ENCODE measurements around the gene BBS2.
A peak's percentile ranks its signal among the peaks of the same experiment; 100 is the strongest.

BBS2 gene

DNA sequence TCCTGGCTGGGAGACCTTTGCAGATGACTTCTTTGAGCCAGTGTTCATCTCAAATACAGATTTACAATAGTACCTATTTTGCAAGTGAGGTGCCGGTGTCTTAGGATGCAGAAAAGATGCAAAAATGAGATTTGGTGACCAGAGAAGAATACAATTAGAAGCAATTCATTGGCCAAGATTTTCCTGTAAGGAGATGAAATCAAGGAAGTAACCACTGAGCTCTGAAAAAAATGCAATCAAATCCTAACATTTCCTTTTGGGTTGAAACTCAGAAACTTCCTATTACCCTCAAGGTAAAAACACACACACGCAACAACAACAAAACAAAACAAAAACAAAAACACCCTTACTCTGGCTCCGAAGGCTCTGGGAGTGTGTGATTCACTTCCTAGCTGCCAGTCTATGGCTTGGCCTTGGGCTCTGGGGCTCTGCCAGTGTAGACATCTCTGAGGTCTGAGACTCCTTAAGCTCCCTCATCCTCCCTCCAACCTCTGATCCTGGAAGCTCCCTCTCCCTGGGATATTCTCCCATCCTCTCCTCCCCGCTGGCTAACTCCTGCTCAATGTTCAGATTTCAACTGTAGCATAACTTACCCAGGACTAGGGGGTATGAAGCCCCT is 28.2 kb upstream of the BBS2 start:
- Histone ChIP-seq H3K9me3 (ENCODE audit: insufficient read depth, low read depth, low read length) (no peaks in the 10 kb centered on the region), H3K4me1 (ENCODE audit: insufficient read depth, low read length) (peaks cover 12% of the 10 kb centered on the region), H3K36me3 (ENCODE audit: insufficient read depth, low read depth, low read length) (no peaks in the 10 kb centered on the region), H3K27ac (ENCODE audit: low read length) (no peak overlapping the region), H3K27me3 (ENCODE audit: insufficient read depth, low read length) (peaks cover 46% of the 10 kb centered on the region), H3K4me3 (ENCODE audit: low read length) (peak overlapping the region; percentile 25; the same call in 1 of the 2 replicates), H3K9ac (ENCODE audit: low read depth, low read length) (peak overlapping the region; percentile 33; the same call in 1 of the 2 replicates)

DNA sequence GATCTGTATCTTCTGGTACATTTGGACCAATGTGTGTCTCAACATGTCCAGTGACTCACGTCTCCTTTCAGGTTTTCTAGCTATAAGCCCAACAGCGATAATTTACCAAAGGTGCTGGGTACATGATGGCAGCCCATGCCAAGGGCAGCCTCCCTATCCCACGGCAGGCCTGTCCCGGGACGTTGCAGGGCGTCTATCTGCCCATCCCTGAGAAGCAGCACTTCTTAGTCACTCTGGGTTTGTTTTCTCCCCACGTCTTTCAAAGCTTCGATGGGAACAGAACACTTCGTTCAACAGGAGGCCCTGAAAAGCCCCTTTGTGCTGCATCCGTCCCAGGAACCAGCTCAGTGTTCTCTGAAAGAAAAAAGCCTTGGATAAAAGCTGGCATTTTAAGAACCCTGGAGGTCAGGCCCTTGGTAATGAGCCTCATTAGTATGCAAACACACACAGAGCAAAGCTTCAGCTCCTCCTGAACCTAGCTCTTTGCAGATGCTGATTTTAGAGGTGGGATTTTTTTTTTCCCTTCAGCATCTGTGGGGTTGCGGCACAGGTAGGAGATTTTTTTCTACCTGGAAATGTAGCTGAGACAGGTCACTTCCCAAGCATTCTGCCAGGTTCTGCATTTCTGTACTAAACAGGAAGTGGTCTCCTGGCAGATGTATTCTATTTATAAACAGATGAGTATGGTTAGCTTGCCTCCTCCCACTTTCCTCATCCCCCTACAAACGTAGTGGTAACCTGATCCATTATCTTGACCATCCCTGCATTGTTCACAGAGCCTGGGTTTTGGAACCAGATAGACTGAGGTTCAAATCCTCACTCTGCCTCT is 27.5 kb upstream of the BBS2 start:
- Histone ChIP-seq H3K9ac (ENCODE audit: low read depth, low read length) (peak overlapping the region; percentile 33; the same call in 1 of the 2 replicates), H3K9me3 (ENCODE audit: insufficient read depth, low read depth, low read length) (no peaks in the 10 kb centered on the region), H3K27me3 (ENCODE audit: insufficient read depth, low read length) (peaks cover 46% of the 10 kb centered on the region), H3K36me3 (ENCODE audit: insufficient read depth, low read depth, low read length) (no peaks in the 10 kb centered on the region), H3K27ac (ENCODE audit: low read length) (no peak overlapping the region), H3K4me3 (ENCODE audit: low read length) (peak overlapping the region; percentile 26; the same call in 1 of the 2 replicates), H3K4me1 (ENCODE audit: insufficient read depth, low read length) (peaks cover 12% of the 10 kb centered on the region)

DNA sequence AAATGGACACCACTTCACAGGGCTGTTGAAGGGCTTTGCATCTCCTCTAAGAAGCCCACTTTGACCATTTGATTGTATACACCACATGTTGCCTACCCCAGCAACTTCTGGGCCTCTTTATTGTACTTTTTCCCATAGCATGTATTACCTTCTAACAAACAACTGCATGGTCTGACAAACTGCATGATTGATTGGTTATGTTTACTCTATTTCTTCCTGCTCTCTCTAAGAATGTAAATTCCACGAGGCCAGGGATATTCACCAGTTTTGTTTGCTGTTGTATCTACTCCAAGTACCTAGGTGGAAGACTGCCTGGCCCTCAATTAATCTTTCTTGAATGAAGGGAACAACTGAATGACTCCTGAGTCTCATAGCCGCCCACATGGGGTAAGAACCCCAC is 22.2 kb upstream of the BBS2 start:
- Histone ChIP-seq H3K4me1 (ENCODE audit: insufficient read depth, low read length) (peaks cover 4% of the 10 kb centered on the region), H3K9ac (ENCODE audit: low read depth, low read length) (no peak overlapping the region), H3K36me3 (ENCODE audit: insufficient read depth, low read depth, low read length) (no peaks in the 10 kb centered on the region), H3K27me3 (ENCODE audit: insufficient read depth, low read length) (peaks cover 34% of the 10 kb centered on the region), H3K27ac (ENCODE audit: low read length) (no peak overlapping the region), H3K4me3 (ENCODE audit: low read length) (no peak overlapping the region), H3K9me3 (ENCODE audit: insufficient read depth, low read depth, low read length) (no peaks in the 10 kb centered on the region)

DNA sequence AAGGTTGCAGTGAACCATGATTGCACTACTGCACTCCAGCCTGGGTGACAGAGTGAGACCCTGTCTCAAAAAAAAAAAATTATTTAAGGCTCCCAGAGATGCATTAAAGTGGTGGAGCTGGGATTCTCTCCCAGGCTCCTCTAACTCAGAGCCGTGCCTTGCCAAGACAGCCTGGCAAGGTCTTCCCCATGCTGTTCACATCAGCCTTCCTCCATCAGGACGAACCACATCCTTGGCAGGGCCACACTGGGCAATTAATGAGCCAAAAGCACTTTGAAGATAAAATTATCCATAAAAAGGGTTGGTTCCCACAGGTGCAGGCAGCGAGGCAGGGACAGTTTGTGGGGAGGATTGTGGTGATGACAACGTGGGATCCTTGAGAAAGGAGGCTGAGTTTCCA is 19.8 kb upstream of the BBS2 start:
- no peak overlapping the region for H3K4me3 ChIP-seq (ENCODE audit: low read length)
- H3K27me3 ChIP-seq (ENCODE audit: insufficient read depth, low read length) = peaks cover 22% of the 10 kb centered on the region
- H3K27ac ChIP-seq (ENCODE audit: low read length) = no peak overlapping the region
- H3K9ac ChIP-seq (ENCODE audit: low read depth, low read length) = no peak overlapping the region
- no peaks in the 10 kb centered on the region for H3K36me3 ChIP-seq (ENCODE audit: insufficient read depth, low read depth, low read length)
- no peaks in the 10 kb centered on the region; the same call in 1 of the 2 replicates for H3K4me1 ChIP-seq (ENCODE audit: insufficient read depth, low read length)
- H3K9me3 ChIP-seq (ENCODE audit: insufficient read depth, low read depth, low read length) = no peaks in the 10 kb centered on the region

DNA sequence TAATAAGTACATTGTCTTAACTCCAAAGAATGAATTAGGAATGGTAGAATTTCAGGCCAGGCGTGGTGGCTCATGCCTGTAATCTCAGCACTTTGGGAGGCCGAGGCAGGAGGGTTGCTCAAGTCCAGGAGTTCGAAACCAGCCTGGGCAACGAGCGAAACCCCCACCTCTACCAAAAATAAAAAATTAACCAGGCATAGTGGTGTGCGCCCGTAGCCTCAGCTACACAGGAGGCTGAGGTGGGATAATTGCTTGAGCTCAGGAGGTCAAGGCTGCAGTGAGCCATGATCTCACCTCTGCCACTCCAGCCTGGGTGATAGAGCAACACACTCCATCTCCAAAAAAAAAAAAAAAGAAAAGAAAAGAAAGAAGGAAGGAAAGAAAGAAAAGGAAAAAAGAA is 18.5 kb upstream of the BBS2 start:
- Histone ChIP-seq H3K27me3 (ENCODE audit: insufficient read depth, low read length) (peaks cover 21% of the 10 kb centered on the region), H3K9ac (ENCODE audit: low read depth, low read length) (no peak overlapping the region), H3K9me3 (ENCODE audit: insufficient read depth, low read depth, low read length) (no peaks in the 10 kb centered on the region), H3K27ac (ENCODE audit: low read length) (no peak overlapping the region), H3K4me3 (ENCODE audit: low read length) (no peak overlapping the region), H3K36me3 (ENCODE audit: insufficient read depth, low read depth, low read length) (no peaks in the 10 kb centered on the region), H3K4me1 (ENCODE audit: insufficient read depth, low read length) (no peaks in the 10 kb centered on the region; the same call in 1 of the 2 replicates)

DNA sequence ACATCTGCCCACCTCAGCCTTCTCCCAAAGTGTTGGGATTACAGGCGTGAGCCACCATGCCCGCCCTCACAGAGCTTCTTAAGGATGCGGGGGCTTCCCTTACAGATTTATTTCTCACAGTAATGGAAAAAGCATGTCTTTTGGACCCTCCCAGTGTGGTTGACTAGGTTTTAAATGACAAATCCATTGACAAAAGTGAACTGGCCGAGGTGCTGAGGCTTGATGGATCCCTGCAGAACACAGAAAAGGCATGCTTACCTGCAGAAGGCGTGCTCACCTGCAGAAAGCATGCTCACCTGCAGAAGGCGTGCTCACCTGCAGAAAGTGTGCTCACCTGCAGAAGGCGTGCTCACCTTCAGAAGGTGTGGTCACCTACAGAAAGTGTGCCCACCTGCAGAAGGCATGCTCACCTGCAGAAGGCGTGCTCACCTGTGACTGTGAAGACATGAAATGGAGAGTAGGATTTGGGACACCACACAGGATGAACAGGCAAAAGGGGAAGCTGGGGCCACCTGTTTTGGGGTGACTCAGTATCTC is 15.1 kb upstream of the BBS2 start:
- Histone ChIP-seq H3K27me3 (ENCODE audit: insufficient read depth, low read length) (peaks cover 26% of the 10 kb centered on the region), H3K4me3 (ENCODE audit: low read length) (no peak overlapping the region), H3K36me3 (ENCODE audit: insufficient read depth, low read depth, low read length) (no peaks in the 10 kb centered on the region), H3K27ac (ENCODE audit: low read length) (no peak overlapping the region), H3K9me3 (ENCODE audit: insufficient read depth, low read depth, low read length) (no peaks in the 10 kb centered on the region), H3K4me1 (ENCODE audit: insufficient read depth, low read length) (no peaks in the 10 kb centered on the region), H3K9ac (ENCODE audit: low read depth, low read length) (no peak overlapping the region)

DNA sequence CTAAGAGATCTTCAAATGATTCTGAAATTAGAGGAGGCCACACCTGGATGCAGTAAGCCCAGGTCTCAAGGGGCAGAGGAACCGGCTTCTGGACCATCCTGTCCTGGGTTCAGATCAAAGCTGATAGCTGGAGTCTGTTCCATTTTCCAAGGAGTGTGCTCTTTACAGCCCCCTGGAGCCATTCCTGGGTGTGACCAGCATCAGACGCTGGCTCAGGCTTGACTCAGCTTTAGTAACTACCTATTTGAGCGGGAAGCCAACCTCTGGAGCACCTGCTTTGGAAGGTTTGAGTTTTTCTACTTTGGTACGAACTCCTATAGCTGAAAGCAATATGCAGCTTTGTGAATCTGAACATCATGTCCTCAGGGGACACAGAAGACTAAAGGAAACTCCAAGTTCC is 12.9 kb upstream of the BBS2 start:
- Histone ChIP-seq H3K9ac (ENCODE audit: low read depth, low read length) (no peak overlapping the region), H3K9me3 (ENCODE audit: insufficient read depth, low read depth, low read length) (no peaks in the 10 kb centered on the region), H3K27me3 (ENCODE audit: insufficient read depth, low read length) (peaks cover 26% of the 10 kb centered on the region), H3K4me1 (ENCODE audit: insufficient read depth, low read length) (no peaks in the 10 kb centered on the region), H3K27ac (ENCODE audit: low read length) (no peak overlapping the region), H3K4me3 (ENCODE audit: low read length) (no peak overlapping the region), H3K36me3 (ENCODE audit: insufficient read depth, low read depth, low read length) (no peaks in the 10 kb centered on the region)

DNA sequence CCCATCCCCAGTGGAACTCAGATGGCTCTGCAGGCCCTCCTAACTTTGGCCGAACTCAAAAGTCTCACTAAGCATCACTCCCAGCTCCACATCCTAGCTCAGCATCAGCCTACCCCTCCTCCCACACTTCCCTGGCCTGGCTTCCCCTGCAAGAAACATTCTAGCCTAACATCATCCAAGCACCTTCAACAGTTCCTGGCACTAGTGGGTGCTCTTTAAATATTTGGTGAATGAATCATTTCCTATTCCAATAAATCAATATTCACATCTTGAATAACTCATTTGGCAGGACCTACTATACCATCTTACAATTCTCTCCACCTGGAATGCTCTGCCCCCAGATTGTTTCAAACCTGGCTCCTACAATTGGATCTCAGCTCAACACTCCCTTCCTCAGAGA is 11.0 kb upstream of the BBS2 start:
- H3K9me3 ChIP-seq (ENCODE audit: insufficient read depth, low read depth, low read length) = no peaks in the 10 kb centered on the region
- no peak overlapping the region for H3K9ac ChIP-seq (ENCODE audit: low read depth, low read length)
- no peak overlapping the region for H3K27ac ChIP-seq (ENCODE audit: low read length)
- no peaks in the 10 kb centered on the region for H3K4me1 ChIP-seq (ENCODE audit: insufficient read depth, low read length)
- no peak overlapping the region for H3K4me3 ChIP-seq (ENCODE audit: low read length)
- peaks cover 23% of the 10 kb centered on the region for H3K27me3 ChIP-seq (ENCODE audit: insufficient read depth, low read length)
- no peaks in the 10 kb centered on the region for H3K36me3 ChIP-seq (ENCODE audit: insufficient read depth, low read depth, low read length)

DNA sequence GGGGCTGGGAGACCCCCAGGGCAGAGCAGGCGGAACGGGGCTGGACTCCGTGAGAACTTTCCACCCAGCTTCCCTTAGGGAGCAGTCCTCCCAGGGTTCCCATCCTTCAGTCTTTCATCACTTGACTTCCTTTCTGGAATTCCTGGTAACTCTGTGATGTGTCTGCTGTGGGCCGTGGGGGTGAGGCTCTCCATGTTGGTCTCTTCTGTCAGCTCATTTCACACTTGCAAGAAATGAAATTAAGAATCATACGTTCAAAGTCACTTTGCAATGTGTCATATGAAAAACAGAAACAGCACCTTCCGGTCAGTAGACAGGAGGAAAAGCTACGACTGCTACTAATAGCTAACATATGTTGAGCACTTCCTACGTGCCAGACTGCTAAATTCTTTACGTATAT is 5.4 kb upstream of the BBS2 start:
- H3K27ac ChIP-seq (ENCODE audit: low read length) = no peak overlapping the region
- peaks cover 8% of the 10 kb centered on the region; the same call in 1 of the 2 replicates for H3K27me3 ChIP-seq (ENCODE audit: insufficient read depth, low read length)
- no peaks in the 10 kb centered on the region for H3K9me3 ChIP-seq (ENCODE audit: insufficient read depth, low read depth, low read length)
- peaks cover under 1% of the 10 kb centered on the region; the same call in 1 of the 2 replicates for H3K4me1 ChIP-seq (ENCODE audit: insufficient read depth, low read length)
- H3K4me3 ChIP-seq (ENCODE audit: low read length) = no peak overlapping the region
- no peaks in the 10 kb centered on the region for H3K36me3 ChIP-seq (ENCODE audit: insufficient read depth, low read depth, low read length)
- H3K9ac ChIP-seq (ENCODE audit: low read depth, low read length) = no peak overlapping the region

DNA sequence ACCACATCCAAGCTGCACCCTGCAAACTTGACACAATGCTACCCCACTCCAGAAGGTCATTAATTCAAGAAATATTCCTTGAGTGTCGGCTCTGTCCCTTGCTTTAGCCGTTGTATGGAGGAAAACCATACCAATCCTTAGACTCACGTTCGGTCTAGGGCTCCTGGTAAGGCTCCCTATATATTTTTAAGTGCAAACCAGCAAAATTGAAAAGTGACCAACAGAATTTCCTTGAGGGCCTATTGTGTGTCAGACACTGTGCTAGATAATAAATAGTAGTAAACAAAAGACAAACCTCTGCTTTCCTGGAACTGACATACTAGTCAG is 390 bp upstream of the BBS2 start:
- peak overlapping the region; percentile 83; the same call in 1 of the 2 replicates for H3K9ac ChIP-seq (ENCODE audit: low read depth, low read length)
- H3K27ac ChIP-seq (ENCODE audit: low read length) = no peak overlapping the region
- H3K4me3 ChIP-seq (ENCODE audit: low read length) = peak overlapping the region; percentile 96

DNA sequence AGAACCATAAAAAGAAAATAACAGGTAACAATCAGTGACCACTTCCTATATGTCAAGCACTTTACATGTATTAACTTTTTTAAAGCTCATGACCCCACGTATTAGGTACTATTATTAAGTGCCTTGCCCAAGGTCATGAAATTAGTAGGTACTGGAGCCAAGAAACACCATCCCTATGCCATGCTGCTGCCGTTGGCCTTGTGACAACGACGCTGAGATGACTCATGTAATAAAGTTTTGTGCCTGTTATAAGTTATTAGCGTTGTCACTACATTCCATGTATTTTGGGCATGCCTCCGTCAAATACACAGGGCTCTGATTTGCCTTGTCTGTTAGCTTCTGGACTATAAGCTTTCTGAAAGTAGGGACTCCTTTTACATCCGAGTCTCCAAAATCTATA is 1.4 kb downstream of the BBS2 start:
- Histone ChIP-seq H3K9me3 (ENCODE audit: insufficient read depth, low read depth, low read length) (no peaks in the 10 kb centered on the region), H3K27me3 (ENCODE audit: insufficient read depth, low read length) (peaks cover 6% of the 10 kb centered on the region; the same call in 1 of the 2 replicates), H3K4me1 (ENCODE audit: insufficient read depth, low read length) (peaks cover 2% of the 10 kb centered on the region; the same call in 1 of the 2 replicates), H3K36me3 (ENCODE audit: insufficient read depth, low read depth, low read length) (no peaks in the 10 kb centered on the region), H3K4me3 (ENCODE audit: low read length) (no peak overlapping the region), H3K9ac (ENCODE audit: low read depth, low read length) (no peak overlapping the region), H3K27ac (ENCODE audit: low read length) (no peak overlapping the region)

More for the DNA sequence above, 390 bp upstream of the BBS2 start:
- Histone ChIP-seq H3K4me1 (ENCODE audit: insufficient read depth, low read length) (peaks cover 2% of the 10 kb centered on the region; the same call in 1 of the 2 replicates), H3K9me3 (ENCODE audit: insufficient read depth, low read depth, low read length) (no peaks in the 10 kb centered on the region), H3K36me3 (ENCODE audit: insufficient read depth, low read depth, low read length) (no peaks in the 10 kb centered on the region), H3K27me3 (ENCODE audit: insufficient read depth, low read length) (peaks cover 6% of the 10 kb centered on the region; the same call in 1 of the 2 replicates)

Data from iPS-20b (cell line).